ENCODE data around the gene CPNE5. TPM values are rescaled to one million over a fixed set of nuclear protein-coding genes. Genes with fewer than 3 reads are reported as not detected.
"Not testable (repeated sequence)": the region's sequence is repeated elsewhere in the genome, so short reads cannot be mapped to it uniquely, and the experiment has no call there.

CPNE5 gene
- total RNA-seq, 2 experiments from 2014 or later = 0.19 to 0.28 TPM

- Mint-ChIP-seq H3K4me1 (ENCODE audit: low read depth) (no peaks in the 10 kb centered on the region), H3K27me3 (no peaks in the 10 kb centered on the region), H3K36me3 (ENCODE audit: low read depth) (no peaks in the 10 kb centered on the region), H3K4me3 (no peak overlapping the region), H3K27ac (no peak overlapping the region), H3K9me3 (no peaks in the 10 kb centered on the region)
- H3K27ac ChIP-seq (ENCODE audit: low read depth in 1 of 2, low read length in 2 of 2) = no peak overlapping the region
- DNase-seq (no peak), ATAC-seq (ENCODE audit: poor library complexity) (no peak)
- H3K9me3 ChIP-seq (ENCODE audit: control insufficient read depth in 1 of 2, insufficient read depth in 1 of 2, low read length in 2 of 2) = no peaks in the 10 kb centered on the region
- no peak for TF ChIP-seq CTCF (IDR thresholded peaks at IDR 0.05)
- H3K4me1 ChIP-seq (ENCODE audit: insufficient read depth, low read length) = no peaks in the 10 kb centered on the region
- no peaks in the 10 kb centered on the region for H3K27me3 ChIP-seq (ENCODE audit: control insufficient read depth in 1 of 2, insufficient read depth in 2 of 2, low read length in 2 of 2)
- intact Hi-C loops (cut with DNase I, micrococcal nuclease) = no loop called here
- no peaks in the 10 kb centered on the region for H3K36me3 ChIP-seq (ENCODE audit: insufficient read depth, low read length)
- ChIA-PET CTCF (no interaction called here), POLR2A (interaction anchor here (0.6 kb wide), 1 partner anchor 465 kb away, joined by 3 read pairs; no protein-coding TSS in a partner anchor)
- H3K4me3 ChIP-seq (ENCODE audit: low read length) = no peak overlapping the region
Observed at GRCh38 chr6:36706339-36706738, 132.9 kb downstream of the CPNE5 start.

- H3K36me3 ChIP-seq (ENCODE audit: insufficient read depth, low read length); H3K27me3 ChIP-seq (ENCODE audit: control insufficient read depth in 1 of 2, insufficient read depth in 2 of 2, low read length in 2 of 2); H3K36me3 Mint-ChIP-seq (ENCODE audit: low read depth); H3K4me1 ChIP-seq (ENCODE audit: insufficient read depth, low read length); ATAC-seq (ENCODE audit: poor library complexity); H3K9me3 Mint-ChIP-seq; H3K4me3 ChIP-seq (ENCODE audit: low read length); H3K27ac ChIP-seq (ENCODE audit: low read depth in 1 of 2, low read length in 2 of 2); DNase-seq; POLR2A ChIA-PET; H3K27ac Mint-ChIP-seq; H3K4me3 Mint-ChIP-seq; H3K27me3 Mint-ChIP-seq; intact Hi-C loops (cut with DNase I, micrococcal nuclease); H3K4me1 Mint-ChIP-seq (ENCODE audit: low read depth); H3K9me3 ChIP-seq (ENCODE audit: control insufficient read depth in 1 of 2, insufficient read depth in 1 of 2, low read length in 2 of 2): not testable (repeated sequence)
- CTCF ChIA-PET = interaction anchor here (0.7 kb wide), 1 partner anchor 48 kb away, joined by 4 read pairs; no protein-coding TSS in a partner anchor
Observed at GRCh38 chr6:36704961-36705577, 134.2 kb downstream of the CPNE5 start.

GRCh38 chr6:36703982-36704381, 135.3 kb downstream of the CPNE5 start:
- no peaks in the 10 kb centered on the region for H3K9me3 Mint-ChIP-seq
- no peaks in the 10 kb centered on the region for H3K4me1 ChIP-seq (ENCODE audit: insufficient read depth, low read length)
- DNase-seq (no peak), ATAC-seq (ENCODE audit: poor library complexity) (no peak)
- no peaks in the 10 kb centered on the region for H3K27me3 ChIP-seq (ENCODE audit: control insufficient read depth in 1 of 2, insufficient read depth in 2 of 2, low read length in 2 of 2)
- no peaks in the 10 kb centered on the region for H3K36me3 Mint-ChIP-seq (ENCODE audit: low read depth)
- no peak overlapping the region for H3K4me3 Mint-ChIP-seq
- ChIA-PET CTCF (no interaction called here), POLR2A (no interaction called here)
- no peak overlapping the region for H3K27ac ChIP-seq (ENCODE audit: low read depth in 1 of 2, low read length in 2 of 2)
- intact Hi-C loops (cut with DNase I, micrococcal nuclease) = no loop called here
- no peak overlapping the region for H3K27ac Mint-ChIP-seq
- no peaks in the 10 kb centered on the region for H3K27me3 Mint-ChIP-seq
- H3K36me3 ChIP-seq (ENCODE audit: insufficient read depth, low read length) = no peaks in the 10 kb centered on the region
- no peaks in the 10 kb centered on the region for H3K9me3 ChIP-seq (ENCODE audit: control insufficient read depth in 1 of 2, insufficient read depth in 1 of 2, low read length in 2 of 2)
- TF ChIP-seq CTCF (IDR thresholded peaks at IDR 0.05) = no peak
- no peak overlapping the region for H3K4me3 ChIP-seq (ENCODE audit: low read length)
- H3K4me1 Mint-ChIP-seq (ENCODE audit: low read depth) = no peaks in the 10 kb centered on the region

- no peaks in the 10 kb centered on the region for H3K9me3 Mint-ChIP-seq
- intact Hi-C loops (cut with DNase I, micrococcal nuclease) = no loop called here
Observed at GRCh38 chr6:36703081-36703606, 136.1 kb downstream of the CPNE5 start.

More at GRCh38 chr6:36703081-36703606, 136.1 kb downstream of the CPNE5 start:
- H3K27ac Mint-ChIP-seq = no peak overlapping the region
- no peak for TF ChIP-seq CTCF (IDR thresholded peaks at IDR 0.05)
- no peaks in the 10 kb centered on the region for H3K27me3 ChIP-seq (ENCODE audit: control insufficient read depth in 1 of 2, insufficient read depth in 2 of 2, low read length in 2 of 2)
- no peaks in the 10 kb centered on the region for H3K27me3 Mint-ChIP-seq
- DNase-seq (no peak), ATAC-seq (ENCODE audit: poor library complexity) (no peak)
- H3K9me3 ChIP-seq (ENCODE audit: control insufficient read depth in 1 of 2, insufficient read depth in 1 of 2, low read length in 2 of 2) = no peaks in the 10 kb centered on the region
- H3K36me3 Mint-ChIP-seq (ENCODE audit: low read depth) = no peaks in the 10 kb centered on the region
- H3K36me3 ChIP-seq (ENCODE audit: insufficient read depth, low read length) = no peaks in the 10 kb centered on the region
- no peaks in the 10 kb centered on the region for H3K4me1 Mint-ChIP-seq (ENCODE audit: low read depth)
- no peaks in the 10 kb centered on the region for H3K4me1 ChIP-seq (ENCODE audit: insufficient read depth, low read length)
- ChIA-PET POLR2A (no interaction called here), CTCF (no interaction called here)
- no peak overlapping the region for H3K4me3 Mint-ChIP-seq
- no peak overlapping the region for H3K4me3 ChIP-seq (ENCODE audit: low read length)
- no peak overlapping the region for H3K27ac ChIP-seq (ENCODE audit: low read depth in 1 of 2, low read length in 2 of 2)
